ENCODE measurements around the gene COL25A1. TPM values are rescaled to one million over a fixed set of nuclear protein-coding genes. Genes with fewer than 3 reads are reported as not detected.

The COL25A1 gene
- total RNA-seq, 1 experiment from 2014 or later = not detected

DNA sequence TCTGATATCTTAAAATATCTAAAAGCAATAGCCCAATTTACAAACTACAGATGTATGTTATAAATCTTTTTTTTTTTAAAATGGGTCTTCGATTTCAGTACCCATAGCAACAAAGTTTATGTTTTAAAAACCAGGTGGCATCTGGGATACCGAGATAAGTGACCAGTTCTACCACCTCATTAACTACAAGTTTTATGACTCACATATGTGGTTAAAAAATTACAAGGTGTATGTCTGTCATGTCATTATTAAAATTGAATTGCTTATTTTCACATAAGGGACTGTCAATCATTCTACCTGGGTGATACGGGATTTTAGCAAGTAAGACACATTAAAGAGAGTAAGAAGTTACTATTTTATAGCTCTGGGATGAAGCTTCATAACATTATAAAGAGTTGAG is 347.6 kb downstream of the COL25A1 start:
- CTCF ChIA-PET = no interaction called here
- Histone ChIP-seq H3K27me3 (ENCODE audit: insufficient read depth, low read length) (peaks cover 62% of the 10 kb centered on the region), H3K9ac (ENCODE audit: low read length) (no peak overlapping the region), H3K9me3 (ENCODE audit: control insufficient read depth in 1 of 2, insufficient read depth in 1 of 2, low read depth in 1 of 2, low read length in 2 of 2) (no peaks in the 10 kb centered on the region), H3K36me3 (ENCODE audit: control insufficient read depth in 1 of 2, insufficient read depth in 2 of 2, low read length in 2 of 2) (no peaks in the 10 kb centered on the region), H3K4me1 (ENCODE audit: control insufficient read depth in 1 of 2, insufficient read depth in 2 of 2, low read length in 2 of 2) (no peaks in the 10 kb centered on the region), H3K9me2 (ENCODE audit: insufficient read depth) (no peaks in the 10 kb centered on the region), H3K79me2 (ENCODE audit: insufficient read depth, low read length) (no peaks in the 10 kb centered on the region), H3K27ac (ENCODE audit: low read depth, low read length) (no peak overlapping the region), H4K20me1 (ENCODE audit: insufficient read depth) (no peaks in the 10 kb centered on the region), H3K4me2 (ENCODE audit: low read length) (no peak overlapping the region), H3K4me3 (replicated peaks in 1 of 2; ENCODE audit: low read depth in 1 of 2, low read length in 2 of 2) (no peak overlapping the region), H2AFZ (ENCODE audit: low read depth, low read length, poor library complexity, severe bottlenecking) (no peak overlapping the region)
- RAD21 ChIA-PET (ENCODE audit: low non-redundant PET in 1 of 2, low total read pairs in 2 of 2, uncharacterized antibody in 2 of 2, unreplicated experiment in 2 of 2) = no interaction called here
- no peak for ATAC-seq
- intact Hi-C loops (cut with micrococcal nuclease) = no loop called here
- POLR2A ChIA-PET = no interaction called here
- BruUV-seq (replicated peaks) = no TSS peak
- TF ChIP-seq REST (IDR thresholded peaks at IDR 0.05; ENCODE audit: low read depth) (no peak), TCF7L2 (IDR thresholded peaks at IDR 0.05; ENCODE audit: borderline replicate concordance, extremely low read depth, insufficient read depth, insufficient read length) (no peak), EZH2 (IDR thresholded peaks at IDR 0.05) (no peak), POLR2A (IDR thresholded peaks at IDR 0.05; ENCODE audit: borderline replicate concordance, extremely low read depth, insufficient read depth, insufficient read length) (no peak), SP1 (IDR thresholded peaks at IDR 0.05; ENCODE audit: low read depth) (no peak)
- no peak for DNase-seq (ENCODE audit: low read depth, low spot score)

DNA sequence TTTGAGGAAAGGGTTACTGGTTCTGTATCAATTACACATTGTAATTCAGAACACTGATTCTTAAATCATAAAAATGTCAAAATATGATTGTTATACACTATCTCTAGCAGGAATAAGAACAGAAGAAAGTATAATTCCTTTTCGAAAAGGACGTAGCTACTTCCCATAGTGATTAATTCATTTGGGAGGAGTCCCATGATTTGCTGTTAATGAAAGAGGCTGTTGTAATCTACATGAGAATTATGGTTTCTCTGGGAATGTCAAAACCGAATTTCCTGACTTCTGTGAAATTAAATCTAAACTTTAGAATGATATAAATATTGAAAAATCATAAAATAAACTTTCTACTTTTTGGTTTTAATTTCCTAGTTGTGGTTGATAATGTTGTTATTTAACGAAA is 348.5 kb downstream of the COL25A1 start:
- Histone ChIP-seq H3K27me3 (ENCODE audit: insufficient read depth, low read length) (peaks cover 56% of the 10 kb centered on the region), H2AFZ (ENCODE audit: low read depth, low read length, poor library complexity, severe bottlenecking) (no peak overlapping the region), H3K4me1 (ENCODE audit: control insufficient read depth in 1 of 2, insufficient read depth in 2 of 2, low read length in 2 of 2) (no peaks in the 10 kb centered on the region), H3K79me2 (ENCODE audit: insufficient read depth, low read length) (no peaks in the 10 kb centered on the region), H3K9me3 (ENCODE audit: control insufficient read depth in 1 of 2, insufficient read depth in 1 of 2, low read depth in 1 of 2, low read length in 2 of 2) (no peaks in the 10 kb centered on the region), H3K27ac (ENCODE audit: low read depth, low read length) (no peak overlapping the region), H3K4me3 (replicated peaks in 1 of 2; ENCODE audit: low read depth in 1 of 2, low read length in 2 of 2) (no peak overlapping the region), H3K9me2 (ENCODE audit: insufficient read depth) (no peaks in the 10 kb centered on the region), H3K36me3 (ENCODE audit: control insufficient read depth in 1 of 2, insufficient read depth in 2 of 2, low read length in 2 of 2) (no peaks in the 10 kb centered on the region), H4K20me1 (ENCODE audit: insufficient read depth) (no peaks in the 10 kb centered on the region), H3K9ac (ENCODE audit: low read length) (no peak overlapping the region), H3K4me2 (ENCODE audit: low read length) (no peak overlapping the region)
- ChIA-PET POLR2A (no interaction called here), CTCF (no interaction called here), RAD21 (ENCODE audit: low non-redundant PET in 1 of 2, low total read pairs in 2 of 2, uncharacterized antibody in 2 of 2, unreplicated experiment in 2 of 2) (no interaction called here)
- intact Hi-C loops (cut with micrococcal nuclease) = no loop called here
- no peak for DNase-seq (ENCODE audit: low read depth, low spot score)
- ATAC-seq = no peak
- BruUV-seq (replicated peaks) = no TSS peak
- TF ChIP-seq SP1 (IDR thresholded peaks at IDR 0.05; ENCODE audit: low read depth) (no peak), MAX (IDR thresholded peaks at IDR 0.05) (no peak), EGR1 (IDR thresholded peaks at IDR 0.05; ENCODE audit: low read depth) (no peak), EZH2phosphoT487 (IDR thresholded peaks at IDR 0.05; ENCODE audit: borderline replicate concordance) (no peak), ELF1 (IDR thresholded peaks at IDR 0.05; ENCODE audit: borderline replicate concordance, low read depth) (no peak), JUND (IDR thresholded peaks at IDR 0.05) (no peak), CEBPB (IDR thresholded peaks at IDR 0.05; ENCODE audit: low read depth) (no peak)
